ENCODE measurements around the gene DCANP1.

The DCANP1 gene

GRCh38 chr5:135456238-135457099, 9.3 kb upstream of the DCANP1 start:
- no peak for DNase-seq

DNA sequence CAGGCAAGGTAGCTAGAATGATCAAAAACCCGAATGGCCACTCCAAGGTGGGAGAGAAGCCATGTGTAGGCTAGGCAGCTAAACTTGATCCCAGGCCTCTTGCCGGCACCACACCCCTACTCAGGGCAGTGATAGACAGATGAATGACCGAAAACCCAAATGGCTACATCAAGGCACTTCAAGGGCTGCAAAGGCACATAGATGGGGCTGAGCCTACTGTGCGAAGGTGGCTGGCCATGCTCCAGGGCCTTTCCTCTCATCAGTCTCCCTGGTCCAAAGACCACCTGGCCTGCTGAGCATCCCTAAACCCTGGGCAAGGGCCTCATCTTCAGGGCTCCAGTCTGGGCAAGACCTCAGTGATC, 8.7 kb upstream of the DCANP1 start:
- no peak for DNase-seq

GRCh38 chr5:135454946-135455345, 7.8 kb upstream of the DCANP1 start:
- DNase-seq, result no peak

DNA sequence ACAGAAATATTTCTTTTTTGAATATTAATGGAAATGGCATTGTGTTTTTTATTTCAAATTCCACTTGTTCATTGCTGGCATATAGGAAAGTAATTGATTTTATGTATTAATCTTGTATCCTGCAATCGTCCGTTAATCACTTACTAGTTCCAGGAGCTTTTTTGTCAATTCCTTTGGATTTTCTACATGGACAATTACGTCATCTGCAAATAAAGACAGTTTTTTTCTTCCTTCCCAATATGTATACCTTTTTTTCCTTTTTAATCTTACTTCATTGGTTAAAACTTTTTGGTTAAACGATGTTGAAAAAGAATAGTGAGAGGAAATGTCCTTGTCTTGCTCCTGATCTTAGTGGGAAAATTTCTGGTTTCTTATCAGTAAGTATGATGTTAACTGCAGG, 6.5 kb upstream of the DCANP1 start:
- DNase-seq, result no peak

GRCh38 chr5:135452321-135453030, 5.3 kb upstream of the DCANP1 start, which contains the start of gene TIFAB:
Gene TIFAB, minus strand, starts transcription at chr5:135452351. Its CDS starts 2,412 bp downstream, at chr5:135449939.
- DNase-seq, result no peak

- DNase-seq, result no peak
Observed at GRCh38 chr5:135451581-135452320, 4.6 kb upstream of the DCANP1 start.

DNA sequence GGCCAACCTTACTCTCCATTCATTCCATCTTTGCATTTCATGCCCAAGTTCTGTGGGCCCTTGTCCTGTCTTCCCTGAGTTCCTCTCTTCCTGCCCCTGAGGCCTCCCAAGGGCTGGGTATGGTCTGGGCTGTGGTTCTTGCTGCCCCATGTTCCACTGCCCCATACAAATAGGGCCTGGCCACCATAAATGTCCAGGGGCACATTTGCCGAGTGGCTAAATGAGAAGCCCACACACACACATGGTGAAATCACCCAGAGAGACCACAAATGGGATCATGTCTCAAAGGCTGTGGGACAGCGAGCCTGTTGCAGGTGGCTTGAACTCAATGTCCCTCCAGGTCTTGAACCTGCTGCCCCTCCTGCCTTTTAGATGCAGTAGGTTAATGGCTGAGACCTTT, 3.8 kb upstream of the DCANP1 start:
- DNase-seq, result no peak

- DNase-seq, result no peak
Observed at GRCh38 chr5:135450336-135450735, 3.2 kb upstream of the DCANP1 start.

- DNase-seq, result no peak
Observed at GRCh38 chr5:135449644-135450043, 2.5 kb upstream of the DCANP1 start.

GRCh38 chr5:135448791-135449507, 1.8 kb upstream of the DCANP1 start:
- DNase-seq, result no peak

GRCh38 chr5:135448071-135448739, 1.1 kb upstream of the DCANP1 start:
- DNase-seq, result no peak

GRCh38 chr5:135446615-135447014, 533 bp downstream of the DCANP1 start:
- no peak for DNase-seq

GRCh38 chr5:135446206-135446605, 942 bp downstream of the DCANP1 start:
- no peak for DNase-seq

DNA sequence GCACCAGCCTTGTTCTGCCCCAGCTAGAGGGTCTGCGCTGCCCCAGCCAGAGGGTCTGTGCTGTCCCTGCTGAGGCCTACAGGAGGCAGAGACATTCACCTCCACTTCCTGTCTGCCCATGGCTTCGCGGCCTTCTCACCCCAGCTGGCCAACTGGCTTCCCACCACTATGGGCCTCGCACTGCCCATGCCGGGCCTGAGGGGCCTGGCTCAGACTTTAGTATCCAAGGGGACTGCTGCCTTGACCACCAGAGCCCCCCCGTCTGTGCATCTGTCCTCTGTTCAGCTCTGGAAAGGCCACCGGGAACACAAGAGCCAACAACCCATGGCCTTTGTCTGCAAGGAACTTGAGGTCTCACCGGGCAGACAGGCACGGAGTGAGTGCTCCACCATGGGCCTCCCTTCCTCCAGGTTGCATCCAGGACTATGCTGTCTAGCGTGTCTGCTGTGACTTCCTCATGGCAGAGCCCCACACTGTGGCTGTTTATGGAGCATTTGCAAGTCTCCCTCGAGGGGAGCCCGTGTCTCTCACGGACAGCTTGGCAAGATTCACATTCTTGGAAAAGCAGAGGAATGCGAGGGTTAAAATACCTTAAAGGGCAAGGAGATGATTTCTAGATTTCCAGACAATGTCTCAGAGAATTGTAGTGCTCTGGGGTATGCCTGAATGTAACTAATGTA, 1.7 kb downstream of the DCANP1 start:
- DNase-seq, result no peak

- no peak for DNase-seq
Observed at GRCh38 chr5:135444881-135445280, 2.3 kb downstream of the DCANP1 start.

- no peak for DNase-seq
Observed at GRCh38 chr5:135444360-135444759, 2.8 kb downstream of the DCANP1 start.

DNA sequence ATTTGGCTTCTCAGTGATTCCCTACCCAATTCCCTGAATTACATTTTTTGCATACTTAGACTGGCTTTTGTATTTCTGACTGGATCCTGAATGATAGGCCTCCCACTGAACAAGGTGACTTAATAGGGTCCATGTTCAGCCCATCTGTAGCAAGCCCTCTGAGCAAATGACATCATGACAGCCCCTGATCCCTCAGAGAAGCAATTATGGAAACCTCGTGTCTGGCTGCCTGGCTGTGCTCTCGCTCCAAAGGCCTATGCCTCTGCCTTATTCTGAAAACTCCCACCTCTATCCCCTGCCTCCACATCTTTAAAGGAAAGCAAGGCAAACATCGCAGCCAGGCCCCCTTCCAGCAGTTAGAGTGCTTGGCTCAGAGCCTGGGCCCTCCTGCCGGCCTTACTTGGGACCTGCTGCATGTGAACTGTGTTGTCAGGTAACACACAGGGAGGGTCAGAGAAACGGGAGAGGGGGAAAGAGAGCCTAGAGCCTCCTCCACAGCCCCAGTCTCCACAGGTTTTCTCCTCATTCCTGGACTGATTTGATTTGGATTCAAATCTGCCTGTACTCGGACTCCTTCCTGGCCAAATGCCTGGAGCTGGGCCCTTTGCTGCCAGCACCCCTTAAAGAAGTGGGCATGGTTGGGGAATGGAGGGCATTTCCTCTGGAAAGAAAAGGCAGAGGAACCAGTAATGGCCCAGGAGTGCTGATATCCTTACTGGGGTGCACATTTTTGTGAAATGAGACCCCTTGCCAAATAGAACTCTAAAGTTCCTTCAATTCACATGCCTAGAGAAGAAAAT, 3.8 kb downstream of the DCANP1 start:
- no peak for DNase-seq

DNA sequence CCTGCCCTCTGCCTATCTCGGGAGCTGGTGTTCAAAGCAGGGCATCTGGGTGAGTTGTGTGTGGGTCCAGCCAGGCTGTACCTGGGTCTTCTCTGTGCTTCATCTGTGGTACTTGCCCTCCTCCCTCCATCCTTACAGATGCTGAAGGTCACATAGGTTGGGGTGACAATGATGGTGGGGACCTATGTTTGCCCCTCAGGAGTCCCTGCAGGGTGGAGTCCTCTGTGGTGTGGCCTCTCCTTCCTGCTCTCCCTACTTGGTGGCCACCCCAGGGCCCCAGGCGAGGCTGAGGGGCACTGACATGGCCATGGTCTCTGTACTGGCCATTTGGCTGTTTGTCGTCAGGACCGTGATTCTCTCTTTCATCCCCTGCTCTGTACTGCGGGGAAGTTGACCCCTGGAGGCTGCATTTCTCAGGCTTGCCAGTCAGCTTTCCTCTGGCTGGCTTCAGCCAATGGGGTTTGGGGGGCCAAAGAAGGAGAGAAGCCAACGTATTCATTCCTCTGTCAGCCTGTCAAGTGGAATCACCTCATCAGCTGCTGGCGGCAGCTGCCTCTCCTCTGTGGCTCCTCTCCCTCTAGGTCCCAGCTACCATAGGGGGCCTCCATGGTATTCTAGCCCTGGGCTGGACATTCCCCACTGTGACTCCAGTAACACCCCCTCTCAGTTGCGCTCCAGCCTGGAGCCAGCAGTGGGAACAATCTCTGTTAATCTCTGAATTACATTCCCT, 4.6 kb downstream of the DCANP1 start:
- DNase-seq, result no peak

DNA sequence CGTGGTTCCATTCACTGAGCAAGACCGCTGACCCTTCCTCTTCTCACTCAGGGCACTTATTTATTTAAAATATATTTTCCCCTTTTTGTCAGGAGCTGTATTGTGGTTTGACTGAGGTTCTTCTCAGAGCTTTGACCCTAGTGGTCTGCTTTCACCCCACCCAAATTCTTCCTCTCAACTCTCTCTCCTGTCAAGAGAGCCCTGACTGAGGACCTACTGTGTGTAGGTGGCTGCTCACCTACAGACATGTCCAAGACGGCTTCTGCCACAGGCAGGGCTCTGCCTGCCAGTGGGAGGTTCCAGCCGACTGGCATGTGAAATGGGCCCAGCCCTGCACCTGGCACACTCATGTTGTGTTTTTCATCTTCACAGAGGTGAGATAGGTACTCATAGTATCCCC, 5.2 kb downstream of the DCANP1 start:
- DNase-seq, result no peak

DNA sequence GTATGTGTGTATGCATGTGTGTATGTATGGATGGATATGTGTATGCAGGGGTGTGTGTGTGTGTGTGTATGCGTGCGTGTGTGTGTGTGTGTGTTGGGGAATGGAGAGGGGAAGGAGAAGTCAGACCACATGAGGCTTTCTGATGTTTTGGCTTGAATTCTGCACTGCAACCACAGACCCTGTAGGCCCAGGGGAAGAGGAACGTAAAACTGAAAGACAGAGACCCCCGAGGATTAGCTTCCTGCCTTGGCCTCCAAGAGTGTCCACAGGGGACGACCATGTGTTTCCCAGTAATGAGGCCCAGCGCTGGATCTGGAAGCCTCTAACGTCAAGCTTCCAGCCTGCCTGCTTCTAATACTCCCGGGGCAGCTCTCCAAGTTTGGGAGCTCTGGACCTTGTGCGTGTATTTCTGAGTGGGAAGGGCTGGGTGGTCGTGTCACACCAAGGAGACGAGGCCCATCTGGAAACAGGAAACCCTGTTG, 5.8 kb downstream of the DCANP1 start:
- no peak for DNase-seq

All from activated CD4-positive, alpha-beta T cell treated with anti-CD3 and anti-CD28 coated beads, Interleukin-2, amount 50 U/mL, for 1 hour (primary cell).